GM12878 (cell line): ENCODE results near the gene ZNF177. TPM values are rescaled to one million over a fixed set of nuclear protein-coding genes. Genes with fewer than 3 reads are reported as not detected.

ENCODE experiments used
- ATAC-seq: fragments of 200-7000 bp; cut with Tn5 transposase; 3 replicates; pipeline ENCODE4 v1.9.1; 2020; ENCODE audit warnings: mild to moderate bottlenecking, moderate library complexity
- BruUV-seq: library from RNA; stranded (reverse); fragments of 400-500 nt; replicated peaks from 2 replicates; lab custom pipeline; 2021; lab: Mats Ljungman, UMichigan
- CTCF ChIA-PET: fragments of 300-600 bp; sonication (Branson Sonifier 250); formaldehyde crosslinking; extraction: SDS; loops from one replicate; lab custom pipeline; 2021; ENCODE audit warnings: inconsistent platforms; lab: Yijun Ruan, JAX
- POLR2A ChIA-PET: fragments of 350-600 bp; formaldehyde crosslinking; extraction: SDS; loops from one replicate; lab custom pipeline; 2021; ENCODE audit warnings: inconsistent platforms; lab: Charles Lee
- RAD21 ChIA-PET: fragments of 300-600 bp; sonication (Branson Sonifier 250); formaldehyde crosslinking; loops from one replicate; lab custom pipeline; 2023; ENCODE audit warnings: antibody characterized with exemption; ENCODE audit not compliant: unreplicated experiment; lab: Charles Lee
- SMC1A ChIA-PET: fragments of 300-600 bp; sonication (Branson Sonifier 250); formaldehyde crosslinking; loops from one replicate; lab custom pipeline; 2023; ENCODE audit not compliant: unreplicated experiment, uncharacterized antibody; lab: Charles Lee
- DNase-seq: peaks from one replicate; pipeline ENCODE4 v3.0.0-alpha.2; 2011; ENCODE audit warnings: low read depth, low spot score
- FAIRE-seq: peaks from 3 replicates; lab custom pipeline; 2011; peaks lifted over from hg19 to GRCh38; lab: Jason Lieb, UNC
- H2AFZ ChIP-seq: 2 replicates; pipeline ENCODE4 v1.6.0; 2011; ENCODE audit warnings: low read depth, low read length, control low read depth; ENCODE audit not compliant: control insufficient read depth
- H3K27ac ChIP-seq: 2 replicates; pipeline ENCODE4 v1.5.1; 2011; ENCODE audit warnings: control low read depth; ENCODE audit not compliant: control insufficient read depth, insufficient read depth
- H3K27me3 ChIP-seq, 2 experiments: replicated peaks in 1 of 2; 2 replicates each; pipeline versions ENCODE4 v1.6.0 to v1.6.1; 2011; ENCODE audit warnings: low read length in 1 of 2; ENCODE audit not compliant: control insufficient read depth in 2 of 2, insufficient read depth in 2 of 2
- H3K36me3 ChIP-seq, 2 experiments: 2 replicates each; pipeline ENCODE4 v1.5.1; 2011; ENCODE audit warnings: low read length in 1 of 2; ENCODE audit not compliant: control insufficient read depth in 2 of 2, insufficient read depth in 2 of 2
- H3K4me1 ChIP-seq: 2 replicates; pipeline ENCODE4 v1.6.1; 2011; ENCODE audit warnings: mild to moderate bottlenecking, low read length, moderate library complexity, mixed read lengths; ENCODE audit not compliant: control insufficient read depth, insufficient read depth
- H3K4me2 ChIP-seq: 2 replicates; pipeline ENCODE4 v1.6.0; 2011; ENCODE audit warnings: control low read depth; ENCODE audit not compliant: control insufficient read depth, insufficient read depth
- H3K4me3 ChIP-seq: fragments of 200-600 bp; sonication (generic); 2 replicates; pipeline ENCODE4 v1.5.1; 2016
- H3K79me2 ChIP-seq: 2 replicates; pipeline ENCODE4 v1.6.0; 2011; ENCODE audit warnings: low read length; ENCODE audit not compliant: control insufficient read depth, insufficient read depth
- H3K9ac ChIP-seq: 2 replicates; pipeline ENCODE4 v1.8.0; 2011; ENCODE audit warnings: low read length, control low read depth, mixed read lengths; ENCODE audit not compliant: control insufficient read depth, insufficient read depth
- H3K9me3 ChIP-seq: replicated peaks from 3 replicates; pipeline ENCODE4 v1.5.1; 2011; ENCODE audit warnings: mild to moderate bottlenecking, low read length; ENCODE audit not compliant: control insufficient read depth, insufficient read depth
- H4K20me1 ChIP-seq: 2 replicates; pipeline ENCODE4 v1.6.0; 2011; ENCODE audit not compliant: control insufficient read depth, insufficient read depth
- ASH2L ChIP-seq: fragments of 300-600, 200-600 bp; sonication (generic); IDR thresholded peaks from 2 replicates; pipeline ENCODE4 v1.6.1; 2017; ENCODE audit warnings: low read depth, mild to moderate bottlenecking, borderline replicate concordance
- BRCA1 ChIP-seq: IDR thresholded peaks from 2 replicates; pipeline ENCODE4 v1.6.1; 2011; ENCODE audit warnings: low read depth, low read length, improper control_type of control experiment
- CHD1 ChIP-seq: IDR thresholded peaks from 2 replicates; pipeline ENCODE4 v1.6.1; 2012; ENCODE audit warnings: low read depth, low read length, improper control_type of control experiment
- CREB1 ChIP-seq: IDR thresholded peaks from 2 replicates; pipeline ENCODE4 v1.6.1; 2012; ENCODE audit warnings: low read depth, mild to moderate bottlenecking, inconsistent platforms
- E2F8 ChIP-seq: fragments of 450-650 bp; IDR thresholded peaks from 2 replicates; pipeline ENCODE4 v1.6.1; 2018; ENCODE audit warnings: mild to moderate bottlenecking, low read depth, moderate library complexity; ENCODE audit not compliant: partially characterized antibody
- FOXM1 ChIP-seq: IDR thresholded peaks from 2 replicates; pipeline ENCODE4 v1.6.1; 2012; ENCODE audit warnings: low read depth, mild to moderate bottlenecking, inconsistent platforms, low read length, moderate library complexity
- GABPA ChIP-seq: IDR thresholded peaks from 2 replicates; pipeline ENCODE4 v1.6.1; 2014; ENCODE audit warnings: antibody characterized with exemption, low read depth, mild to moderate bottlenecking, inconsistent platforms
- JUND ChIP-seq: IDR thresholded peaks from 2 replicates; pipeline ENCODE4 v1.6.1; 2012; ENCODE audit warnings: low read depth, mild to moderate bottlenecking, low read length, improper control_type of control experiment, moderate library complexity
- MAX ChIP-seq: IDR thresholded peaks from 2 replicates; pipeline ENCODE4 v1.6.1; 2012; ENCODE audit warnings: low read depth, low read length, improper control_type of control experiment
- NFYA ChIP-seq: IDR thresholded peaks from 2 replicates; pipeline ENCODE4 v1.6.1; 2011; ENCODE audit warnings: low read depth, mild to moderate bottlenecking, low read length, improper control_type of control experiment, borderline replicate concordance
- NFYB ChIP-seq: IDR thresholded peaks from 2 replicates; pipeline ENCODE4 v1.6.1; 2011; ENCODE audit warnings: low read depth, mild to moderate bottlenecking, low read length, improper control_type of control experiment, moderate library complexity; ENCODE audit not compliant: insufficient read depth
- NRF1 ChIP-seq: conservative IDR thresholded peaks from 2 replicates; pipeline ENCODE4 v1.6.1; 2011; ENCODE audit warnings: mild to moderate bottlenecking, low read depth, low read length, improper control_type of control experiment
- RAD51 ChIP-seq: fragments of 450-650 bp; IDR thresholded peaks from 2 replicates; pipeline ENCODE4 v1.6.1; 2016; ENCODE audit warnings: moderate library complexity, mild to moderate bottlenecking, inconsistent platforms
- RUNX3 ChIP-seq: IDR thresholded peaks from 2 replicates; pipeline ENCODE4 v1.6.1; 2012; ENCODE audit warnings: low read length, inconsistent platforms
- SKIL ChIP-seq: fragments of 450-650 bp; IDR thresholded peaks from 2 replicates; pipeline ENCODE4 v1.6.1; 2017; ENCODE audit warnings: mild to moderate bottlenecking, low read depth, inconsistent platforms; ENCODE audit not compliant: poor library complexity, severe bottlenecking
- TAF1 ChIP-seq: IDR thresholded peaks from 2 replicates; pipeline ENCODE4 v1.6.1; 2011; ENCODE audit warnings: mild to moderate bottlenecking, low read depth, low read length, borderline replicate concordance
- TCF12 ChIP-seq: IDR thresholded peaks from 2 replicates; pipeline ENCODE4 v1.6.1; 2011; ENCODE audit warnings: low read depth, mild to moderate bottlenecking, low read length
- ZNF207 ChIP-seq: fragments of 450-650 bp; IDR thresholded peaks from 2 replicates; pipeline ENCODE4 v1.6.1; 2014; ENCODE audit warnings: antibody characterized with exemption, mild to moderate bottlenecking, borderline replicate concordance
- ZSCAN29 ChIP-seq: fragments of 450-650 bp; IDR thresholded peaks from 2 replicates; pipeline ENCODE4 v1.6.1; 2017; ENCODE audit warnings: mild to moderate bottlenecking, moderate library complexity
- WGBS: methylation state at CpG from one replicate; pipeline ENCODE4 v1.1.6; 2016; ENCODE audit warnings: low lambda C conversion rate; ENCODE audit not compliant: insufficient replicate concordance, insufficient coverage; ENCODE audit errors: missing lambda C conversion rate; 5-methylcytosine and 5-hydroxymethylcytosine counted together
- in situ Hi-C: fragments of 300-500 bp; cut with MboI; formaldehyde crosslinking; loops from 9 replicates; pipeline ENCODE4 v1.14.3; 2018; ENCODE audit warnings: mixed read lengths
- intact Hi-C: fragments of 100-400 bp; cut with micrococcal nuclease; formaldehyde crosslinking; loops from one replicate; pipeline ENCODE4 v1.14.2; 2022; ENCODE audit not compliant: unreplicated experiment
- polyA plus RNA-seq, 11 experiments: library from polyadenylated mRNA; depleted of rRNA in 4 of 11; unstranded in 6 of 11; stranded (reverse) in 5 of 11; fragments of >200 nt; fragmentation: Nextera tagmentation in 4 of 11; fragmentation: Illumina TruSeq in 1 of 11; extraction: Ambion mirVana in 4 of 11; extraction: Trizol in 1 of 11; gene quantifications; 1 replicate in 1 of 11; 2 replicates in 10 of 11; pipeline versions ENCODE4 v1.2.1 to v1.2.3, GENCODE V29; 2011 to 2016; ENCODE audit warnings: inconsistent platforms in 2 of 11, missing spikeins in 2 of 11, low read depth in 1 of 11
- total RNA-seq, 4 experiments: library from RNA; depleted of rRNA in 3 of 4; stranded (reverse); fragments of >200 nt in 3 of 4; fragmentation: Illumina TruSeq in 1 of 4; extraction: Trizol in 1 of 4; gene quantifications; 2 replicates each; pipeline versions ENCODE4 v1.2.1 to v1.2.3, GENCODE V29; 2013 to 2021

Gene ZNF177
- total and polyA plus RNA-seq, 10 of the 15 experiments (the other 5 are each of a cell fraction or from before 2014, with no cell fraction given), result 0.05 to 0.98 (median 0.31) TPM; not detected in 1

GRCh38 chr19:9354651-9355050 lies 8.2 kb upstream of the ZNF177 start:
- no peak for FAIRE-seq
- no TSS peak for BruUV-seq
- TF ChIP-seq ZSCAN29, result no peak
- no peak for TF ChIP-seq TAF1
- TF ChIP-seq MAX, result no peak
- no peak for TF ChIP-seq GABPA
- TF ChIP-seq JUND, result no peak
- no peak for TF ChIP-seq SKIL
- TF ChIP-seq ZNF207, result no peak
- no peak for TF ChIP-seq E2F8
- TF ChIP-seq CREB1, result no peak
- TF ChIP-seq NFYB, result no peak
- no peak for TF ChIP-seq RUNX3
- no peak for TF ChIP-seq RAD51
- no peak for TF ChIP-seq BRCA1
- no peak for TF ChIP-seq FOXM1
- TF ChIP-seq NRF1, result no peak
- TF ChIP-seq ASH2L, result no peak
- TF ChIP-seq NFYA, result no peak
- TF ChIP-seq TCF12, result no peak
- no peak for TF ChIP-seq CHD1

More at GRCh38 chr19:9354651-9355050, 8.2 kb upstream of the ZNF177 start:
- no peak overlapping the region for H3K27ac ChIP-seq
- no peak overlapping the region for H3K4me2 ChIP-seq
- ATAC-seq (no peak), DNase-seq (no peak)
- in situ Hi-C loops, result no loop called here
- CTCF ChIA-PET, result no interaction called here
- intact Hi-C loops, result no loop called here
- H3K9ac ChIP-seq, result no peak overlapping the region
- RAD21 ChIA-PET, result no interaction called here
- 67% methylated on average over 2 of the region's 2 CpGs for WGBS
- H2AFZ ChIP-seq, result no peak overlapping the region
- no peaks in the 10 kb centered on the region for H3K27me3 ChIP-seq
- POLR2A ChIA-PET, result no interaction called here
- H3K79me2 ChIP-seq, result no peaks in the 10 kb centered on the region
- H3K4me1 ChIP-seq, result no peaks in the 10 kb centered on the region
- SMC1A ChIA-PET, result no interaction called here
- H3K36me3 ChIP-seq, result no peaks in the 10 kb centered on the region
- no peaks in the 10 kb centered on the region; the same call in 2 of the 3 replicates for H3K9me3 ChIP-seq
- no peaks in the 10 kb centered on the region for H4K20me1 ChIP-seq
- H3K4me3 ChIP-seq, result no peak overlapping the region
